Heart left ventricle (tissue), 13 donors: ENCODE data around the gene PRKRIP1.
"Not testable (repeated sequence)": the region's sequence is repeated elsewhere in the genome, so short reads cannot be mapped to it uniquely, and the experiment has no call there.

Experiments
- POLR2A ChIP-seq, 2 donors: fragments of 450-650 bp; IDR thresholded peaks; one replicate each; pipeline ENCODE4 v1.6.1; 2017; ENCODE audit warnings: antibody characterized with exemption in 2 of 2, mild to moderate bottlenecking in 2 of 2, moderate library complexity in 2 of 2
- TF ChIP-seq, protein P1 (sequence below), 12 donors: fragments of 200-600 bp; sonication (generic) in 4 of 12; IDR thresholded peaks; one replicate each; pipeline versions ENCODE4 v1.5.0 to v1.8.0; 2018 to 2022; ENCODE audit warnings: antibody characterized with exemption in 12 of 12, mild to moderate bottlenecking in 5 of 12
- donor health status: ischemic (EF 13 %, LVEDD 7.1; RV severe dilation, severe dysfunction).
- donor health status: DM: no; HTN: yes; CAD: no.
- donor health status: DM: no; HTN: no; CAD: no.
- donor health status: ischemic (EF 25% LVEDD 6.9; RV normal size, moderate dysfunction).
- donor health status: ischemic (EF 25% LVEDD 5.7; RV mildly dilated, moderate dysfunction).
- donor health status: ischemic (EF 35%, LVEDD 5.7; RV mildly dilated, moderate dysfunction).
- donor health status: nonischemic (EF 11% LVEDD 7.7; RV severe dilation, severe dysfunction).
- donor health status: DM: yes; HTN: yes; CAD: no.
- donor health status: PGD.
- donor health status: ischemic (EF 29% LVEDD 5.4; RV normal size, mild dysfunction).
- donor health status: nonischemic (EF 23%, LVEDD 6.1; RV moderate dilation, normal function).

- TF ChIP-seq, protein P1, sequence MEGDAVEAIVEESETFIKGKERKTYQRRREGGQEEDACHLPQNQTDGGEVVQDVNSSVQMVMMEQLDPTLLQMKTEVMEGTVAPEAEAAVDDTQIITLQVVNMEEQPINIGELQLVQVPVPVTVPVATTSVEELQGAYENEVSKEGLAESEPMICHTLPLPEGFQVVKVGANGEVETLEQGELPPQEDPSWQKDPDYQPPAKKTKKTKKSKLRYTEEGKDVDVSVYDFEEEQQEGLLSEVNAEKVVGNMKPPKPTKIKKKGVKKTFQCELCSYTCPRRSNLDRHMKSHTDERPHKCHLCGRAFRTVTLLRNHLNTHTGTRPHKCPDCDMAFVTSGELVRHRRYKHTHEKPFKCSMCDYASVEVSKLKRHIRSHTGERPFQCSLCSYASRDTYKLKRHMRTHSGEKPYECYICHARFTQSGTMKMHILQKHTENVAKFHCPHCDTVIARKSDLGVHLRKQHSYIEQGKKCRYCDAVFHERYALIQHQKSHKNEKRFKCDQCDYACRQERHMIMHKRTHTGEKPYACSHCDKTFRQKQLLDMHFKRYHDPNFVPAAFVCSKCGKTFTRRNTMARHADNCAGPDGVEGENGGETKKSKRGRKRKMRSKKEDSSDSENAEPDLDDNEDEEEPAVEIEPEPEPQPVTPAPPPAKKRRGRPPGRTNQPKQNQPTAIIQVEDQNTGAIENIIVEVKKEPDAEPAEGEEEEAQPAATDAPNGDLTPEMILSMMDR (IDR thresholded peaks at IDR 0.05) = not testable (repeated sequence)
- not testable (repeated sequence) for TF ChIP-seq POLR2A (IDR thresholded peaks at IDR 0.05)
These were observed 49.2 kb upstream of the PRKRIP1 start for GRCh38 chr7:102346983-102347382.
